GM23338 (cell line): Measurements from ENCODE around the gene FBXW10.
"Not testable (repeated sequence)": the region's sequence is repeated elsewhere in the genome, so short reads cannot be mapped to it uniquely, and the experiment has no call there.

Source experiments
- CREB1 ChIP-seq: fragments of 250-450 bp; sonication (Bioruptor Pico); IDR thresholded peaks from 2 replicates; pipeline ENCODE4 v1.5.0; 2020; ENCODE audit warnings: low read depth, mild to moderate bottlenecking, moderate library complexity
- CTCF ChIP-seq, 2 experiments: fragments of 200-600 bp in 1 of 2; sonication (generic) in 1 of 2; conservative IDR thresholded peaks; 2 replicates each; pipeline versions ENCODE4 v1.5.1 to v1.6.1; 2016 to 2017; ENCODE audit warnings: antibody characterized with exemption in 2 of 2, low read depth in 2 of 2, mild to moderate bottlenecking in 2 of 2, moderate library complexity in 1 of 2
- EZH2 ChIP-seq: fragments of 200-600 bp; sonication (generic); IDR thresholded peaks from one replicate; pipeline ENCODE4 v1.8.0; 2017; ENCODE audit warnings: antibody characterized with exemption, mild to moderate bottlenecking, low read depth; ENCODE audit not compliant: unreplicated experiment
- EZH2phosphoT487 ChIP-seq: fragments of 200-600 bp; sonication (generic); IDR thresholded peaks from one replicate; pipeline ENCODE4 v1.8.1; 2018; ENCODE audit warnings: antibody characterized with exemption; ENCODE audit not compliant: unreplicated experiment
- POLR2AphosphoS5 ChIP-seq: IDR thresholded peaks from 2 replicates; pipeline ENCODE4 v1.6.1; 2016; ENCODE audit warnings: antibody characterized with exemption, low read depth
- REST ChIP-seq: IDR thresholded peaks from one replicate; pipeline ENCODE4 v1.6.1; 2018; ENCODE audit warnings: antibody characterized with exemption; ENCODE audit not compliant: unreplicated experiment

- not testable (repeated sequence) for TF ChIP-seq POLR2AphosphoS5; CTCF (conservative IDR thresholded peaks at IDR 0.05; ENCODE audit: low read depth in 2 of 2); CREB1 (CRISPR knock-in tag); REST; EZH2; EZH2phosphoT487
These were observed 53.0 kb downstream of the FBXW10 start for GRCh38 chr17:18796887-18797286.
